K562 (cell line): ENCODE data around the gene DND1. TPM values are rescaled to one million over a fixed set of nuclear protein-coding genes. Genes with fewer than 3 reads are reported as not detected.
A peak's percentile ranks its signal among the peaks of the same experiment; 100 is the strongest.

Experiments
- ASH1L ChIP-seq: fragments of 450-650 bp; IDR thresholded peaks from 2 replicates; pipeline ENCODE4 v1.6.1; 2018; ENCODE audit warnings: borderline replicate concordance, mild to moderate bottlenecking, low read depth; ENCODE audit not compliant: partially characterized antibody
- CBFA2T3 ChIP-seq: fragments of 450-650 bp; IDR thresholded peaks from 2 replicates; pipeline ENCODE4 v1.6.1; 2017
- CTCF ChIP-seq, 3 experiments: IDR thresholded peaks in 2 of 3; conservative IDR thresholded peaks in 1 of 3; 2 replicates each; pipeline ENCODE4 v1.5.1; 2011 to 2012; ENCODE audit warnings: low read length in 3 of 3, mild to moderate bottlenecking in 3 of 3, control low read depth in 2 of 3, improper control_type of control experiment in 1 of 3, inconsistent platforms in 1 of 3, low read depth in 1 of 3, mixed read lengths in 1 of 3, moderate library complexity in 1 of 3; ENCODE audit not compliant: insufficient read depth in 2 of 3
- FOSL1 ChIP-seq: fragments of 200-800 bp; sonication (Bioruptor generic); conservative IDR thresholded peaks from 2 replicates; pipeline ENCODE4 v1.6.1; 2016; ENCODE audit warnings: missing genetic modification characterization, missing compliant biosample characterization
- GTF2F1 ChIP-seq: IDR thresholded peaks from 2 replicates; pipeline ENCODE4 v1.6.1; 2011; ENCODE audit warnings: low read depth, low read length, improper control_type of control experiment
- HDAC1 ChIP-seq, 2 experiments: fragments of 450-650 bp; IDR thresholded peaks; 2 replicates each; pipeline ENCODE4 v1.6.1; 2016 to 2017; ENCODE audit warnings: inconsistent platforms in 1 of 2, mild to moderate bottlenecking in 1 of 2, moderate library complexity in 1 of 2
- HNRNPL ChIP-seq: fragments of 200-400 bp; formaldehyde crosslinking; IDR thresholded peaks from 2 replicates; pipeline ENCODE4 v1.6.1; 2017; ENCODE audit warnings: low read depth, mild to moderate bottlenecking, low read length
- MEF2A ChIP-seq: IDR thresholded peaks from 2 replicates; pipeline ENCODE4 v1.6.1; 2011; ENCODE audit warnings: low read depth, mild to moderate bottlenecking, low read length, moderate library complexity; ENCODE audit not compliant: control insufficient read depth
- NFE2 ChIP-seq: IDR thresholded peaks from 2 replicates; pipeline ENCODE4 v1.6.1; 2014; ENCODE audit warnings: antibody characterized with exemption, low read depth
- NR2C1 ChIP-seq, 2 experiments: fragments of 450-650 bp; IDR thresholded peaks; 2 replicates each; pipeline ENCODE4 v1.6.1; 2017; ENCODE audit warnings: mild to moderate bottlenecking in 2 of 2, antibody characterized with exemption in 1 of 2, inconsistent platforms in 1 of 2, missing compliant biosample characterization in 1 of 2, missing genetic modification characterization in 1 of 2
- POLR2AphosphoS2 ChIP-seq: IDR thresholded peaks from 2 replicates; pipeline ENCODE4 v1.6.1; 2012; ENCODE audit warnings: low read length, improper control_type of control experiment
- RBM22 ChIP-seq: fragments of 200-400 bp; formaldehyde crosslinking; IDR thresholded peaks from 2 replicates; pipeline ENCODE4 v1.6.1; 2018; ENCODE audit warnings: low read length, low read depth; ENCODE audit not compliant: poor library complexity, severe bottlenecking
- SAFB ChIP-seq: fragments of 200-400 bp; formaldehyde crosslinking; IDR thresholded peaks from 2 replicates; pipeline ENCODE4 v1.6.1; 2017; ENCODE audit warnings: low read depth, low read length, borderline replicate concordance
- TCF3 ChIP-seq: sonication (generic); formaldehyde crosslinking; IDR thresholded peaks from 2 replicates; pipeline ENCODE4 v1.4.0; 2020; ENCODE audit warnings: mild to moderate bottlenecking, missing genetic modification reagents
- ZBTB7A ChIP-seq: IDR thresholded peaks from 2 replicates; pipeline ENCODE4 v1.6.1; 2011; ENCODE audit warnings: low read depth, mild to moderate bottlenecking, low read length, moderate library complexity, borderline replicate concordance; ENCODE audit not compliant: control insufficient read depth
- ZNF764 ChIP-seq: fragments of 250-450 bp; sonication (Bioruptor Pico); IDR thresholded peaks from 2 replicates; pipeline ENCODE4 v1.4.0; 2020; ENCODE audit warnings: low read depth, mild to moderate bottlenecking, moderate library complexity
- polyA plus RNA-seq, 8 experiments: library from polyadenylated mRNA; depleted of rRNA in 4 of 8; stranded (reverse) in 5 of 8; unstranded in 3 of 8; fragments of >200 nt; fragmentation: Nextera tagmentation in 2 of 8; fragmentation: Illumina TruSeq in 1 of 8; extraction: Ambion mirVana in 2 of 8; extraction: Trizol in 1 of 8; gene quantifications; 2 replicates each; pipeline versions ENCODE4 v1.2.1 to v1.2.3, GENCODE V29; 2011 to 2014; ENCODE audit warnings: inconsistent platforms in 1 of 8, missing spikeins in 1 of 8
- total RNA-seq, 7 experiments: library from RNA; depleted of rRNA in 6 of 7; stranded (reverse); fragments of >200 nt in 6 of 7; fragmentation: Illumina TruSeq in 2 of 7; extraction: Trizol in 2 of 7; gene quantifications; 2 replicates each; pipeline versions ENCODE4 v1.2.1 to v1.2.3, GENCODE V29; 2011 to 2021; ENCODE audit warnings: low replicate concordance in 1 of 7
- TF ChIP-seq, protein P1 (sequence below): sonication (generic); formaldehyde crosslinking; IDR thresholded peaks from 2 replicates; pipeline ENCODE4 v1.8.0; 2023; ENCODE audit warnings: mild to moderate bottlenecking, missing genetic modification reagents
- TF ChIP-seq, protein P2 (sequence below), 2 experiments: fragments of 450-650 bp; conservative IDR thresholded peaks; 2 replicates each; pipeline ENCODE4 v1.6.1; 2017; ENCODE audit warnings: mild to moderate bottlenecking in 2 of 2, moderate library complexity in 2 of 2
- TF ChIP-seq, protein P3 (sequence below): sonication (generic); formaldehyde crosslinking; IDR thresholded peaks from 2 replicates; pipeline ENCODE4 v1.9.0; 2022; ENCODE audit warnings: mild to moderate bottlenecking, missing genetic modification reagents

DND1 gene
- total and polyA plus RNA-seq, 9 of the 15 experiments (the other 6 are each of a cell fraction or from before 2014, with no cell fraction given), result 0.37 to 2.0 (median 0.90) TPM; not detected in 3

DNA sequence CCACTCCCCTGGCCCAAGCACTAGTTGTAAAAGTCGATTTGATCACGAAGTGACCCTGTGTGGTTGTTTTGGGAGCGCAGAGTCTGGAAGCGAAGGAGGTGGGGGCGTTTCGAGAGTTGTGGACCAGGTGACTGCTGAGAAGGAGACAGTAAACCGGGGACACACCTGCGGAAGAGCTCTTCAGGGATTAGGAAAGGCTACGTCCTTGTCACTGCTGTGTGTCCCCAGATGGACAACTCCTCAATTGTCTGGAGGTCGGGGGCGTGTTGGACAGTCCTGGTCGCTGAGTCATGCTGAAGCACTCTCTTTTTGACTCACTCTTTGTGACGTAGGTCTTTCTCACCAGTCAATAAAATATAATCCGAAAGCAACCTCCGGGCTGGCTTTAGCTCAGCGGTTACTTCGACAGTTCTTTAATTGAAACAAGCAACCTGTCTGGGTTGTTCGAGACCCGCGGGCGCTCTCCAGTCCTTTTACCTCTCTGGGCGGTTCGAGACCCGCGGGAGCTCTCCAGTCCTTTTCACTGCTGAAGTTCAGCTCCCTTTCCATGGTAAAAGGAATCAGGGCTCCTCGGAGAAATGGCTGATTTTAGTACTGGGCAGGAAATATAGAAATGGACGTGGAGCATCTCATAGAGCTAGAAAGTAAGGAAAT is 37.6 kb upstream of the DND1 start (continued):
- TF ChIP-seq, protein P1, sequence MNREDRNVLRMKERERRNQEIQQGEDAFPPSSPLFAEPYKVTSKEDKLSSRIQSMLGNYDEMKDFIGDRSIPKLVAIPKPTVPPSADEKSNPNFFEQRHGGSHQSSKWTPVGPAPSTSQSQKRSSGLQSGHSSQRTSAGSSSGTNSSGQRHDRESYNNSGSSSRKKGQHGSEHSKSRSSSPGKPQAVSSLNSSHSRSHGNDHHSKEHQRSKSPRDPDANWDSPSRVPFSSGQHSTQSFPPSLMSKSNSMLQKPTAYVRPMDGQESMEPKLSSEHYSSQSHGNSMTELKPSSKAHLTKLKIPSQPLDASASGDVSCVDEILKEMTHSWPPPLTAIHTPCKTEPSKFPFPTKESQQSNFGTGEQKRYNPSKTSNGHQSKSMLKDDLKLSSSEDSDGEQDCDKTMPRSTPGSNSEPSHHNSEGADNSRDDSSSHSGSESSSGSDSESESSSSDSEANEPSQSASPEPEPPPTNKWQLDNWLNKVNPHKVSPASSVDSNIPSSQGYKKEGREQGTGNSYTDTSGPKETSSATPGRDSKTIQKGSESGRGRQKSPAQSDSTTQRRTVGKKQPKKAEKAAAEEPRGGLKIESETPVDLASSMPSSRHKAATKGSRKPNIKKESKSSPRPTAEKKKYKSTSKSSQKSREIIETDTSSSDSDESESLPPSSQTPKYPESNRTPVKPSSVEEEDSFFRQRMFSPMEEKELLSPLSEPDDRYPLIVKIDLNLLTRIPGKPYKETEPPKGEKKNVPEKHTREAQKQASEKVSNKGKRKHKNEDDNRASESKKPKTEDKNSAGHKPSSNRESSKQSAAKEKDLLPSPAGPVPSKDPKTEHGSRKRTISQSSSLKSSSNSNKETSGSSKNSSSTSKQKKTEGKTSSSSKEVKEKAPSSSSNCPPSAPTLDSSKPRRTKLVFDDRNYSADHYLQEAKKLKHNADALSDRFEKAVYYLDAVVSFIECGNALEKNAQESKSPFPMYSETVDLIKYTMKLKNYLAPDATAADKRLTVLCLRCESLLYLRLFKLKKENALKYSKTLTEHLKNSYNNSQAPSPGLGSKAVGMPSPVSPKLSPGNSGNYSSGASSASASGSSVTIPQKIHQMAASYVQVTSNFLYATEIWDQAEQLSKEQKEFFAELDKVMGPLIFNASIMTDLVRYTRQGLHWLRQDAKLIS, result 0 out of 2 replicates have a peak, but pooled peaks have one; percentile 72
- TF ChIP-seq RBM22 (peak; percentile 65), HDAC1 (IDR thresholded peaks at IDR 0.05) (peak in 1 of 2 experiments; percentile 90; a peak in 3 of 4 replicates), FOSL1 (tag) (peak; percentile 98), NFE2 (peak; percentile 99), GTF2F1 (no peak), ZNF764 (CRISPR knock-in tag) (peak; percentile 60; the same call in 1 of the 2 replicates), MEF2A (0 out of 2 replicates have a peak, but pooled peaks have one; percentile 42), ASH1L (no peak), CBFA2T3 (peak; percentile 67), TCF3 (CRISPR knock-in tag) (peak; percentile 29; the same call in 1 of the 2 replicates), CTCF (IDR thresholded peaks at IDR 0.05 in 2 of 3, conservative IDR thresholded peaks at IDR 0.05 in 1 of 3; ENCODE audit: insufficient read depth in 2 of 3, low read depth in 1 of 3, low read length in 3 of 3) (no peak), ZBTB7A (peak; percentile 68; the same call in 1 of the 2 replicates), HNRNPL (no peak), NR2C1 (IDR thresholded peaks at IDR 0.05) (peak; percentile 52), NR2C1 (tag; IDR thresholded peaks at IDR 0.05) (no peak), SAFB (no peak), POLR2AphosphoS2 (no peak)
- TF ChIP-seq, protein P2, sequence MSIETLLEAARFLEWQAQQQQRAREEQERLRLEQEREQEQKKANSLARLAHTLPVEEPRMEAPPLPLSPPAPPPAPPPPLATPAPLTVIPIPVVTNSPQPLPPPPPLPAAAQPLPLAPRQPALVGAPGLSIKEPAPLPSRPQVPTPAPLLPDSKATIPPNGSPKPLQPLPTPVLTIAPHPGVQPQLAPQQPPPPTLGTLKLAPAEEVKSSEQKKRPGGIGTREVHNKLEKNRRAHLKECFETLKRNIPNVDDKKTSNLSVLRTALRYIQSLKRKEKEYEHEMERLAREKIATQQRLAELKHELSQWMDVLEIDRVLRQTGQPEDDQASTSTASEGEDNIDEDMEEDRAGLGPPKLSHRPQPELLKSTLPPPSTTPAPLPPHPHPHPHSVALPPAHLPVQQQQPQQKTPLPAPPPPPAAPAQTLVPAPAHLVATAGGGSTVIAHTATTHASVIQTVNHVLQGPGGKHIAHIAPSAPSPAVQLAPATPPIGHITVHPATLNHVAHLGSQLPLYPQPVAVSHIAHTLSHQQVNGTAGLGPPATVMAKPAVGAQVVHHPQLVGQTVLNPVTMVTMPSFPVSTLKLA (conservative IDR thresholded peaks at IDR 0.05), result peak; percentile 78 to 88
- TF ChIP-seq, protein P3, sequence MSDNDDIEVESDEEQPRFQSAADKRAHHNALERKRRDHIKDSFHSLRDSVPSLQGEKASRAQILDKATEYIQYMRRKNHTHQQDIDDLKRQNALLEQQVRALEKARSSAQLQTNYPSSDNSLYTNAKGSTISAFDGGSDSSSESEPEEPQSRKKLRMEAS (CRISPR knock-in tag), result no peak
